GM12874 (cell line): ENCODE measurements around the gene CABP5.

Source experiments
- TF ChIP-seq, protein P1 (sequence below): IDR thresholded peaks from 2 replicates; pipeline ENCODE4 v1.5.1; 2011; ENCODE audit warnings: low read depth, mild to moderate bottlenecking, control low read depth, low read length, moderate library complexity; ENCODE audit not compliant: insufficient read depth

CABP5 gene

DNA sequence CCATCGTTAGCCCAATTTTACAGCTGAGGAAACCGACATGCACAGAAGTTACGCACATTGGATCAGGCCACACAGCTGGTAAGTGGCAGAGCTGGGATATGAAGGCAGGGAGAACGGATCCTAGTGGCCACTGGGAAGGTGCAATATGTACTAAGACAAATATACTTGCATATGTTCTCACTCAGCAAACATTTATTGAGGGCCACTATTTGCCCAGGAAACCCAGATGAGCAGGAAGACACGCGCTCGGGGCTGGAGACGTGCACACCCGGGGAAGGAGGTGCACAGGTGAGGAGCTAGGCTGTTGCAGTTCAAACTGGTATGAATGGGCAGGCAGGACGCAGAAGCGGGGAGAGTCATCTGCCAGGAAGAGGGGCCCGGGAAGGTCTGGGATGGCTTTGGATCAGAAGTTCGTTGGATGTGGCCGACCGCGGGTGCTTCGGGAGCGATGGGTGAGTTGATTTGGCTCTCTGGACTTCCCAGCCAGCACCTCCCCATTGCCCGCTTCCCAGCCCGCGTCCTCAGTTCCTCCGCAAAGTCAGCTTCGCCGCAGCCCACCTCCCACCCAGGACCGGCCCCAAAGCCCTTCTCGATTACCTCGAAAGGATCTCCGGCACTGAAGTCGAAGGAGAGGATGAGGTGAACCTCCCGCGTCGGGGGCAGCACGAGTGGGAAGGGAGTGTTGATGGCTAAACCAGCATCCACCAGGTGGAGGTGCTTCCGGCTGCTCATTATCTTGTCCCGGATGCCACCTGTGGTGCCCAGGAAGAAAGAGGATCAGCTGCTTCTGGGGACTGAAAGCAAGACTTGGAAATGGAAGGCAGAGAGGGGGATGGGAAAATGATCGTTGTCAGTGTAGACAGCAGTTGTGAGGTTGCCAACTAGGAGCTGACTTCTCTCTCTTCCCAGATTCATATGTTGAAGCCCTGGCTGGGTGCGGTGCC lies 17.8 kb upstream of the CABP5 start:
- TF ChIP-seq, protein P1, sequence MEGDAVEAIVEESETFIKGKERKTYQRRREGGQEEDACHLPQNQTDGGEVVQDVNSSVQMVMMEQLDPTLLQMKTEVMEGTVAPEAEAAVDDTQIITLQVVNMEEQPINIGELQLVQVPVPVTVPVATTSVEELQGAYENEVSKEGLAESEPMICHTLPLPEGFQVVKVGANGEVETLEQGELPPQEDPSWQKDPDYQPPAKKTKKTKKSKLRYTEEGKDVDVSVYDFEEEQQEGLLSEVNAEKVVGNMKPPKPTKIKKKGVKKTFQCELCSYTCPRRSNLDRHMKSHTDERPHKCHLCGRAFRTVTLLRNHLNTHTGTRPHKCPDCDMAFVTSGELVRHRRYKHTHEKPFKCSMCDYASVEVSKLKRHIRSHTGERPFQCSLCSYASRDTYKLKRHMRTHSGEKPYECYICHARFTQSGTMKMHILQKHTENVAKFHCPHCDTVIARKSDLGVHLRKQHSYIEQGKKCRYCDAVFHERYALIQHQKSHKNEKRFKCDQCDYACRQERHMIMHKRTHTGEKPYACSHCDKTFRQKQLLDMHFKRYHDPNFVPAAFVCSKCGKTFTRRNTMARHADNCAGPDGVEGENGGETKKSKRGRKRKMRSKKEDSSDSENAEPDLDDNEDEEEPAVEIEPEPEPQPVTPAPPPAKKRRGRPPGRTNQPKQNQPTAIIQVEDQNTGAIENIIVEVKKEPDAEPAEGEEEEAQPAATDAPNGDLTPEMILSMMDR, result no peak

DNA sequence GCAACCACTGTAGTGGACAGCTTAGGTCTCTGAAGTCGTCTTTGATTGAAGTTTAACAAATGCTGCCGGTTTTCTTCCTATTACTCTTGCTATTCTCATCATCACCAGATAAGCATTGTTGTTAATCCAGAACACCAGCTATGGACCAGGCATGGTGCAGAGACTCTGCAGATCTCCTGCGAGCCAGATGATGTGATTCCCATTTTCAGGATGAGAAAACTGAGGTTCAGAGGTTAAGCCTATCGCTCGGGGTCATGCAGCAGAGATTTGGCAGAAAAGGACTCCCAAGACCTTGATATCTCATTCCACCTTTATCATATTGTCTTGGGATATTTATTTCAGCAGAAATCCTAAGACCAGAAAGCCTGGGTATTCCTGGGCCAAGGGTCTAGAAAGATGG lies 16.5 kb upstream of the CABP5 start:
- TF ChIP-seq, protein P1, result no peak

DNA sequence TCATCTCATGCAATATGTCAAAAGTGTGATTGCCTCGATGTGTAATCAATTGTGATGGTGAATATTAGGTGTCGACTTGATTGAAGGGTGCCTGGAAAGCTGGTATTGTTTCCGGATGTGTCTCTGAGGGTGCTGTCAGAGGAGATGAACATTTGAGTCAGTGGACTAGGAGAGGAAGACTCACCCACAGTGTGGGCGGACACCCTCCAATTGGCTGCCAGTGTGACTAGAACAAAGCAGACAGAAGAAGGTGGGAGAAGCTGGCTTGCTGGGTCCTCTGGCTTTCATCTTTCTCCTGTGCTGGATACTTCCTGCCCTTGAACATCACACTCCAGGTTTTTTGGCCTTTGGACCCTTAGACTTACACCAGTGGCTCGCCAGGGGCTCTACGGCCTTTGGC lies 15.5 kb upstream of the CABP5 start:
- TF ChIP-seq, protein P1, result no peak

DNA sequence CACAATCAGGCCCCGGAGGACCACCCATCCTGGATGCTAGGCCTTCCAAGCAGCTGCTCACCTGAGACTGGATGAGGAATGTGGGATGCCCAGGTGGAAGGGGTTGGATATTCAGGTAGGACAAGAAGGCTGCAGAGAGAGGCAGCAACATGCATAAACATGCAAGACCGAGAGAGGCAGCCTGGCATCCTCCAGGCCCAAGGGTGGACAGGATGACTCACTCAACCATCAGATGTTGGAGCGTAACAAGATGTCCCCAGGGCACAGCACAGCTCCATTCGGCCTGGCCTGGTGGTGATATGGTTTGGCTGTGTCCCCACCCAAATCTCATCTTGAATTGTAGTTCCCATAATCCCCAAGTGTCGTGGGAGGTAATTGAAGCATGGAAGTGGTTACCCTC lies 10.0 kb upstream of the CABP5 start:
- TF ChIP-seq, protein P1, result no peak

DNA sequence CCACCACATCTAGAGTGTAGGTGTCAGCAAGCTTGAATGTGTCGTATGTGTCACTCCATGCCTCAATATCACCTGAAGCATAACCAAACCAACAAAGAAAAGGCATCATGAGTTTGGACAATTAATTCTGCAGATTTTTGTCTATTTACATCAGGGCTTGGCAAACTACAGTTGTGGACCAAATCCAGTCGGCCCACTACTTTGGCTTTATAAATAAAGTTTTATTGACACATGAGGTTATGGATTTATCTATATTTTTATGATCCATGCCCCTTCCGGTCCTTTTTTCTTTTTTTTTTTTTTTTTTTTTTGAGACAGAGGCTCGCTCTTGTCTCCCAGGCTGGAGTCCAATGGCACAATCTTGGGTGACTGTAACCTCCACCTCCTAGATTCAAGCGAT lies 9.2 kb upstream of the CABP5 start:
- TF ChIP-seq, protein P1, result no peak

DNA sequence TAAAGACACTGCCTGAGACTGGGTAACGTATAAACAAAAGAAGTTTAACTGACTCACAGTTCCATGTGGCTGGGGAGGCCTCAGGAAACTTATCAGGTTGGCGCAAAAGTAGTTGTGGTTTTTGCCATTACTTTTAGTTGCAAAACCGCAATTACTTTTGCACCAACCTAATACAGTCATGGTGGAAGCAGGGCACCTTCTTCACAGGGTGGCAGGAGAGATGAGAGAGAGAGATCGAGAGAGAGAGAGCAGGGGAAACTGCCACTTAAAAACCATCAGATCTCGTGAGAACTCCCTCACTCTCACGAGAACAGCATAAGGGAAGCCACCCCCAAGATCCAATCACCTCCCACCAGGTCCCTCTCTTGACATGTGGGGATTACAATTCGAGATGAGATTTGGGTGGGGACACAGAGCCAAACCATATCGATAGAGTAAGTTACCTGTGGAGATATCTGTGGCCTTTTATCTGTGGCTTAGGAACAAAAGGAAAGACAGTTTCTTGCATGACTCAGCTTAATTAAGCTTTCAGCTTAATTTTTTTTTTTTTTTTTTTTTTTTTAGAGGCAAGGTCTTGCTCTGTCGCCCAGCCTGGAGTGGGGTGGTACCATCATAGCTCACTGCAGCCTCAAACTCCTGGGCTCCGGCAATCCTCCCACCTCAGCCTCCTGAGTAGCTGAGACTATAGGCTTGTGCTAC lies 7.6 kb upstream of the CABP5 start:
- TF ChIP-seq, protein P1, result no peak

DNA sequence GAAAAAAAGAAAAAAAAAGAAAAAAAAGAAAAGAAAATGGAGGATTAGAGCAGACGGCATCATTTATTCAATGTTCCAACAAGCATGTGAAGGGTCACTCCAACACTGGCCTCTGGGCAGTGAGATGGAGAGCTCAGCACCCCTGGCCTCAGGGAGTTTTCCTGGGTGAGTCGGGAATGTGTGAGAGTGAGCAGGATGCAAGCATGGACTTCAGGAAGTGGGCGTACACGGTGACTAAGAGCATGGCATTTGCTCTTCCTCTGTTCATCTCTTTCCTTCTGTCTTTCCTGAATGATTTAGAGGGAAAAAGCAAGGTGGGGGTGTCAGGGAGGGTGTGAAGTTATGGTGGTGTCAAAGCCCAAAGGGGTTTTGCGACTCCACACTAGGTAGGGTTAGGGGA lies 682 bp upstream of the CABP5 start:
- TF ChIP-seq, protein P1, result no peak
